OCI-LY3 (cell line): ENCODE results near the gene S1PR3.

Experiments used
- CTCF ChIP-seq: fragments of 200-600, 300-600 bp; sonication (generic); IDR thresholded peaks from 2 replicates; pipeline ENCODE4 v1.5.1; 2014; ENCODE audit warnings: antibody characterized with exemption, low read length, low read depth
- EZH2phosphoT487 ChIP-seq: fragments of 200-600 bp; shearing (Covaris generic); IDR thresholded peaks from 2 replicates; pipeline ENCODE4 v1.6.1; 2018; ENCODE audit warnings: antibody characterized with exemption, mixed run types, low read depth

DNA sequence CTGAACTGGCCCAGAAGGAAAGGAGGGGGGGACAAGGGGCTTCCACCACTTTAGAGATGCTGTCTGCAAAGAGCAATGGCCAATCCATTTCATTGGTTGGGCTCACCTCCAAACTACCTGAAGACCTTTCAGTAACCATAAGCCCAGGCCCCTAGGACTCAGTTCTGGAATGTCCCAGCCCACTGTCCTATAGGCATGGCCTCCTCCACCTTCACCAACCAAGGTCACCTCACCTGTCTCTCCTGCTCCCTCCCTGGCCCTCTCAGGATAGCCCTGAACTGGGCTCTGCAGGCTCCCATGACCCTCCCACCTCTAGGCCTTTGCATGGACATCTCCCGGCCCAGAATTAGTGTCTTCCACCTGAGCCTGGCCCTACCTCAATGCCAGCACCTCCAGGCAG is 22.4 kb downstream of the S1PR3 start:
- TF ChIP-seq EZH2phosphoT487 (no peak), CTCF (no peak)
